ENCODE measurements around the gene TRIM44.

GRCh38 chr11:35771722-35772121 is 109.1 kb downstream of the TRIM44 start:
- no peak for TF ChIP-seq CTCF (IDR thresholded peaks at IDR 0.05)
- no peak for TF ChIP-seq POLR2A (IDR thresholded peaks at IDR 0.05)
